ENCODE measurements around the gene PEX14. TPM values are rescaled to one million over a fixed set of nuclear protein-coding genes. Genes with fewer than 3 reads are reported as not detected.

Gene PEX14
- polyA plus RNA-seq, 1 donor (not counting 4 experiments of a cell fraction or from before 2014, with no cell fraction given) = 8.4 TPM

- no peaks in the 10 kb centered on the region for H3K27me3 ChIP-seq (ENCODE audit: control insufficient read depth, extremely low read depth, insufficient read depth, low read length)
- H3K4me2 ChIP-seq (ENCODE audit: control insufficient read depth, extremely low read depth, insufficient read depth, low read depth, low read length) = no peak overlapping the region
- H3K4me3 ChIP-seq (ENCODE audit: control insufficient read depth in 2 of 3, extremely low read depth in 1 of 3, insufficient read depth in 2 of 3, low read depth in 1 of 3, low read length in 3 of 3) = no peak overlapping the region
- no peak overlapping the region for H2AFZ ChIP-seq (ENCODE audit: control insufficient read depth, low read length)
- H3K79me2 ChIP-seq (ENCODE audit: control insufficient read depth, insufficient read depth, low read length) = no peaks in the 10 kb centered on the region
- no peaks in the 10 kb centered on the region for H3K9me3 ChIP-seq (ENCODE audit: control insufficient read depth, low read depth, low read length)
- dilution Hi-C loops (cut with MboI; ENCODE audit: extremely low pct_ligation_motif_present, low sequenced_read_pairs) = no loop called here
- H3K9me1 ChIP-seq (ENCODE audit: control insufficient read depth, extremely low read depth, insufficient read depth, low read length) = no peaks in the 10 kb centered on the region
- DNase-seq (ENCODE audit: low read depth, low spot score) = no peak
- no peak overlapping the region for H3K9ac ChIP-seq (ENCODE audit: control insufficient read depth, extremely low read depth, insufficient read depth, low read length)
- H3K4me1 ChIP-seq (ENCODE audit: control insufficient read depth, extremely low read depth, insufficient read depth, low read length) = no peaks in the 10 kb centered on the region
- no peaks in the 10 kb centered on the region for H3K36me3 ChIP-seq (ENCODE audit: control insufficient read depth in 2 of 2, extremely low read depth in 1 of 2, insufficient read depth in 2 of 2, low read length in 2 of 2)
- H4K20me1 ChIP-seq (ENCODE audit: control insufficient read depth, extremely low read depth, insufficient read depth, low read length) = peaks cover 3% of the 10 kb centered on the region
- FAIRE-seq = no peak
- no peak for TF ChIP-seq CTCF (optimal IDR thresholded peaks at IDR 0.05 in 1 of 3, IDR thresholded peaks at IDR 0.05 in 1 of 3, conservative IDR thresholded peaks at IDR 0.05 in 1 of 3; ENCODE audit: extremely low read depth in 1 of 3, insufficient read depth in 2 of 3, low read length in 3 of 3)
- no peak for TF ChIP-seq EZH2 (IDR thresholded peaks at IDR 0.05; ENCODE audit: low read length)
- no peak overlapping the region for H3K27ac ChIP-seq (ENCODE audit: control insufficient read depth, insufficient read depth, low read length)
Measured at GRCh38 chr1:10674700-10675609, 200.2 kb downstream of the PEX14 start.

GRCh38 chr1:10675813-10676212 is 201.1 kb downstream of the PEX14 start:
- peaks cover 3% of the 10 kb centered on the region for H4K20me1 ChIP-seq (ENCODE audit: control insufficient read depth, extremely low read depth, insufficient read depth, low read length)
- no peaks in the 10 kb centered on the region for H3K79me2 ChIP-seq (ENCODE audit: control insufficient read depth, insufficient read depth, low read length)
- H3K9me1 ChIP-seq (ENCODE audit: control insufficient read depth, extremely low read depth, insufficient read depth, low read length) = no peaks in the 10 kb centered on the region
- no peak overlapping the region for H2AFZ ChIP-seq (ENCODE audit: control insufficient read depth, low read length)
- peaks cover 4% of the 10 kb centered on the region for H3K4me1 ChIP-seq (ENCODE audit: control insufficient read depth, extremely low read depth, insufficient read depth, low read length)
- dilution Hi-C loops (cut with MboI; ENCODE audit: extremely low pct_ligation_motif_present, low sequenced_read_pairs) = no loop called here
- no peak overlapping the region for H3K27ac ChIP-seq (ENCODE audit: control insufficient read depth, insufficient read depth, low read length)
- TF ChIP-seq CTCF (optimal IDR thresholded peaks at IDR 0.05 in 1 of 3, IDR thresholded peaks at IDR 0.05 in 1 of 3, conservative IDR thresholded peaks at IDR 0.05 in 1 of 3; ENCODE audit: extremely low read depth in 1 of 3, insufficient read depth in 2 of 3, low read length in 3 of 3) = no peak
- H3K4me3 ChIP-seq (ENCODE audit: control insufficient read depth in 2 of 3, extremely low read depth in 1 of 3, insufficient read depth in 2 of 3, low read depth in 1 of 3, low read length in 3 of 3) = no peak overlapping the region
- no peaks in the 10 kb centered on the region for H3K36me3 ChIP-seq (ENCODE audit: control insufficient read depth in 2 of 2, extremely low read depth in 1 of 2, insufficient read depth in 2 of 2, low read length in 2 of 2)
- H3K4me2 ChIP-seq (ENCODE audit: control insufficient read depth, extremely low read depth, insufficient read depth, low read depth, low read length) = no peak overlapping the region
- H3K27me3 ChIP-seq (ENCODE audit: control insufficient read depth, extremely low read depth, insufficient read depth, low read length) = no peaks in the 10 kb centered on the region
- H3K9me3 ChIP-seq (ENCODE audit: control insufficient read depth, low read depth, low read length) = no peaks in the 10 kb centered on the region
- FAIRE-seq = no peak
- no peak overlapping the region for H3K9ac ChIP-seq (ENCODE audit: control insufficient read depth, extremely low read depth, insufficient read depth, low read length)
- no peak for DNase-seq (ENCODE audit: low read depth, low spot score)

Measured in keratinocyte (primary cell).